ENCODE measurements around the gene TSPAN5. TPM values are rescaled to one million over a fixed set of nuclear protein-coding genes. Genes with fewer than 3 reads are reported as not detected.

The TSPAN5 gene
- total RNA-seq, 1 donor from 2014 or later, result 1.6 TPM

- Mint-ChIP-seq H3K9me3 (no peaks in the 10 kb centered on the region), H3K4me3 (no peak overlapping the region), H3K27me3 (no peaks in the 10 kb centered on the region), H3K4me1 (peaks cover 16% of the 10 kb centered on the region), H3K27ac (no peak overlapping the region), H3K36me3 (ENCODE audit: low read depth) (no peaks in the 10 kb centered on the region)
- DNase-seq, result no peak
- POLR2A ChIA-PET, result no interaction called here
- CTCF ChIA-PET, result no interaction called here
- intact Hi-C loops (cut with micrococcal nuclease), result no loop called here
- TF ChIP-seq, protein P1, sequence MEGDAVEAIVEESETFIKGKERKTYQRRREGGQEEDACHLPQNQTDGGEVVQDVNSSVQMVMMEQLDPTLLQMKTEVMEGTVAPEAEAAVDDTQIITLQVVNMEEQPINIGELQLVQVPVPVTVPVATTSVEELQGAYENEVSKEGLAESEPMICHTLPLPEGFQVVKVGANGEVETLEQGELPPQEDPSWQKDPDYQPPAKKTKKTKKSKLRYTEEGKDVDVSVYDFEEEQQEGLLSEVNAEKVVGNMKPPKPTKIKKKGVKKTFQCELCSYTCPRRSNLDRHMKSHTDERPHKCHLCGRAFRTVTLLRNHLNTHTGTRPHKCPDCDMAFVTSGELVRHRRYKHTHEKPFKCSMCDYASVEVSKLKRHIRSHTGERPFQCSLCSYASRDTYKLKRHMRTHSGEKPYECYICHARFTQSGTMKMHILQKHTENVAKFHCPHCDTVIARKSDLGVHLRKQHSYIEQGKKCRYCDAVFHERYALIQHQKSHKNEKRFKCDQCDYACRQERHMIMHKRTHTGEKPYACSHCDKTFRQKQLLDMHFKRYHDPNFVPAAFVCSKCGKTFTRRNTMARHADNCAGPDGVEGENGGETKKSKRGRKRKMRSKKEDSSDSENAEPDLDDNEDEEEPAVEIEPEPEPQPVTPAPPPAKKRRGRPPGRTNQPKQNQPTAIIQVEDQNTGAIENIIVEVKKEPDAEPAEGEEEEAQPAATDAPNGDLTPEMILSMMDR (IDR thresholded peaks at IDR 0.05), result no peak
- ATAC-seq (ENCODE audit: low read depth), result no peak
Observed at GRCh38 chr4:98584265-98584664, 74.1 kb downstream of the TSPAN5 start.

DNA sequence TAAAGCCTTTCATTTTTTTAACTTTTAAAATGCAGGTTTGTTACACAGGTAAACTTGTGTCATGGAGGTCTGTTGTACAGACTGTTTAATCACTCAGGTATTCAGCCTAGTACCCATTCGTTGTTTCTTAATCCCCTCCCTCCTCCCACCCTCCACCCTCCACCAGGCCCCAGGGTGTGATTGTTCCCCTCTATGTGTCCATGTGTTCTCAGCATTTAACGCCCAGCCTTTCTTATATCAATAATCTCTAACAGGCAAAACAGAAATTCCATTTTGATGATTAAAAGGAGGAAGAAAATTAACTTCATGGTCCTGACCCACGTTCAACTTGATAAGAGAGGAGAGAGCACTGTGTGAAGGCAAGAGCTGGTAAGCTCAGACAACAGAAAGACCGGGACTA, 75.1 kb downstream of the TSPAN5 start:
- H3K9me3 Mint-ChIP-seq, result no peaks in the 10 kb centered on the region
- H3K4me3 Mint-ChIP-seq, result no peak overlapping the region
- H3K4me1 Mint-ChIP-seq, result peaks cover 22% of the 10 kb centered on the region
- DNase-seq, result no peak
- no peak overlapping the region for H3K27ac Mint-ChIP-seq
- intact Hi-C loops (cut with micrococcal nuclease), result no loop called here
- ATAC-seq (ENCODE audit: low read depth), result no peak
- POLR2A ChIA-PET, result no interaction called here
- TF ChIP-seq, protein P1 (IDR thresholded peaks at IDR 0.05), result no peak
- H3K36me3 Mint-ChIP-seq (ENCODE audit: low read depth), result no peaks in the 10 kb centered on the region
- H3K27me3 Mint-ChIP-seq, result no peaks in the 10 kb centered on the region
- CTCF ChIA-PET, result no interaction called here

GRCh38 chr4:98581126-98581525, 77.3 kb downstream of the TSPAN5 start:
- Mint-ChIP-seq H3K9me3 (no peaks in the 10 kb centered on the region), H3K4me3 (no peak overlapping the region), H3K36me3 (ENCODE audit: low read depth) (no peaks in the 10 kb centered on the region), H3K27me3 (no peaks in the 10 kb centered on the region), H3K4me1 (peaks cover 28% of the 10 kb centered on the region), H3K27ac (no peak overlapping the region)
- no peak for DNase-seq
- ATAC-seq (ENCODE audit: low read depth), result no peak
- intact Hi-C loops (cut with micrococcal nuclease), result no loop called here
- TF ChIP-seq, protein P1 (IDR thresholded peaks at IDR 0.05), result no peak
- POLR2A ChIA-PET, result no interaction called here
- CTCF ChIA-PET, result no interaction called here

GRCh38 chr4:98577956-98578355, 80.5 kb downstream of the TSPAN5 start:
- no peak overlapping the region for H3K27ac Mint-ChIP-seq
- peak overlapping the region; percentile 20 for H3K4me3 Mint-ChIP-seq
- intact Hi-C loops (cut with micrococcal nuclease), result no loop called here

DNA sequence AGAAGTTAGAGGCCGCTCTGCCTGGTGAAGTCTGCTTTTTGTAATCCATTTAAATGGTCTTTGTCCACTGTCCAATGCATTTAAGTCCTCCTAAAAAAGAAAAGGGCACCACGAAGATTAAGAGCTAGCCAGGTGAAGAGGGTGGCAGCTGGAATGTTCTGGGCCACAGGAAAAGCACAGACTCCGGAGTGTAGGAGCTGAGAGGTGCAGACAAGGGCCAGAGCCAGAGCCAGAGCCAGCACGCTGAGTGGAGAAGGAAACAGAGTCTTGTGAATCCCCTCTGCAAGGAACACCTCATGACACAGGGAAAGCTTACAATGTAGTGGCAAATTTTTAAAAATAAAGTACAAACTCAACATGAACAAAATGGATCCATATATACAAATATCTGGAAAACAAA, 83.6 kb downstream of the TSPAN5 start:
- ATAC-seq (ENCODE audit: low read depth) (no peak), DNase-seq (no peak)
- Mint-ChIP-seq H3K4me1 (peaks cover 14% of the 10 kb centered on the region), H3K9me3 (no peaks in the 10 kb centered on the region), H3K4me3 (no peak overlapping the region), H3K27me3 (no peaks in the 10 kb centered on the region), H3K36me3 (ENCODE audit: low read depth) (no peaks in the 10 kb centered on the region), H3K27ac (no peak overlapping the region)
- ChIA-PET POLR2A (no interaction called here), CTCF (no interaction called here)
- TF ChIP-seq, protein P1 (IDR thresholded peaks at IDR 0.05), result no peak
- intact Hi-C loops (cut with micrococcal nuclease), result no loop called here

More at GRCh38 chr4:98577956-98578355, 80.5 kb downstream of the TSPAN5 start:
- no peaks in the 10 kb centered on the region for H3K36me3 Mint-ChIP-seq (ENCODE audit: low read depth)
- no peaks in the 10 kb centered on the region for H3K9me3 Mint-ChIP-seq
- ChIA-PET CTCF (no interaction called here), POLR2A (no interaction called here)
- H3K27me3 Mint-ChIP-seq, result no peaks in the 10 kb centered on the region
- TF ChIP-seq, protein P1 (IDR thresholded peaks at IDR 0.05), result no peak
- ATAC-seq (ENCODE audit: low read depth), result no peak
- H3K4me1 Mint-ChIP-seq, result peaks cover 28% of the 10 kb centered on the region
- no peak for DNase-seq
